Transverse colon (tissue), 4 donors: ENCODE results near the gene CMBL. TPM values are rescaled to one million over a fixed set of nuclear protein-coding genes. Genes with fewer than 3 reads are reported as not detected.

ENCODE experiments used
- DNase-seq: peaks from one replicate; pipeline ENCODE4 v3.0.0-alpha.2; 2019
- H3K27ac ChIP-seq, 4 donors: fragments of 200-600 bp; sonication (generic); 2 replicates each; pipeline ENCODE4 v1.5.1; 2016 to 2018; ENCODE audit warnings: inconsistent platforms in 4 of 4
- H3K27me3 ChIP-seq: fragments of 200-600 bp; sonication (generic); 2 replicates; pipeline ENCODE4 v1.5.1; 2017; ENCODE audit warnings: inconsistent platforms
- H3K36me3 ChIP-seq, 4 donors: fragments of 200-600 bp; sonication (generic); 2 replicates each; pipeline ENCODE4 v1.5.1; 2017 to 2019; ENCODE audit warnings: inconsistent platforms in 4 of 4
- H3K4me1 ChIP-seq, 4 donors: fragments of 200-600 bp; sonication (generic); 2 replicates each; pipeline ENCODE4 v1.5.1; 2017 to 2020; ENCODE audit warnings: inconsistent platforms in 4 of 4
- H3K4me3 ChIP-seq, 4 donors: fragments of 200-600 bp; sonication (generic); 1 replicate in 1 of 4; 2 replicates in 3 of 4; pipeline versions ENCODE4 v1.5.1 to v1.6.1; 2017 to 2019; ENCODE audit warnings: inconsistent platforms in 4 of 4
- H3K9me3 ChIP-seq, 2 donors: fragments of 200-600 bp; sonication (generic); 2 replicates each; pipeline ENCODE4 v1.5.1; 2017 to 2019; ENCODE audit warnings: inconsistent platforms in 2 of 2
- CTCF ChIP-seq, 5 experiments: fragments of 200-600 bp in 3 of 5; fragments of 450-650 bp in 2 of 5; sonication (generic) in 3 of 5; IDR thresholded peaks; 1 replicate in 2 of 5; 2 replicates in 3 of 5; pipeline ENCODE4 v1.5.1; 2016 to 2017; ENCODE audit warnings: antibody characterized with exemption in 5 of 5, inconsistent platforms in 3 of 5, mild to moderate bottlenecking in 2 of 5, moderate library complexity in 1 of 5
- EP300 ChIP-seq: sonication (generic); formaldehyde crosslinking; IDR thresholded peaks from one replicate; pipeline ENCODE4 v1.6.1; 2017; ENCODE audit warnings: antibody characterized with exemption, low read depth
- POLR2A ChIP-seq: fragments of 450-650 bp; IDR thresholded peaks from one replicate; pipeline ENCODE4 v1.6.1; 2016; ENCODE audit warnings: antibody characterized with exemption, mild to moderate bottlenecking, moderate library complexity
- POLR2AphosphoS5 ChIP-seq, 3 donors: sonication (generic); formaldehyde crosslinking; IDR thresholded peaks; one replicate each; pipeline ENCODE4 v1.6.1; 2016; ENCODE audit warnings: antibody characterized with exemption in 3 of 3
- WGBS, 2 donors: methylation state at CpG; one replicate each; pipeline ENCODE4 v1.1.5; 2018; ENCODE audit warnings: low coverage in 1 of 2; 5-methylcytosine and 5-hydroxymethylcytosine counted together
- in situ Hi-C, 4 donors: fragments of 200-750 bp; cut with MboI; loops; one replicate each; pipeline versions ENCODE4 v1.15.0 to v1.15.1; 2017; ENCODE audit warnings: low sequenced_read_pairs in 3 of 4, low pct_ligation_motif_present in 1 of 4, low pct_unique_long_range_greater_than_20kb in 1 of 4
- intact Hi-C: fragments of 100-400 bp; cut with DNase I; formaldehyde crosslinking; loops from one replicate; pipeline ENCODE4 v1.15.1; 2023; ENCODE audit warnings: low total_unique reads
- total RNA-seq, 4 donors: library from RNA; depleted of rRNA; stranded (reverse); fragments of >200 nt; gene quantifications; one replicate each; pipeline ENCODE4 v1.1.0, GENCODE V29; 2016

CMBL gene
- total RNA-seq, 4 donors from 2014 or later, result 36.6 to 87.6 (median 60.9) TPM

GRCh38 chr5:10308844-10309243 is 1.1 kb upstream of the CMBL start:
- Histone ChIP-seq H3K27me3 (no peaks in the 10 kb centered on the region), H3K9me3 (no peaks in the 10 kb centered on the region), H3K36me3 (no peaks in the 10 kb centered on the region), H3K4me3 (no peak overlapping the region), H3K27ac (peak overlapping the region in 3 of 4 donors; percentile 81 to 89 (median 88)), H3K4me1 (peaks cover 0 to 39% (median 26%) of the 10 kb centered on the region in 4 donors)
- WGBS, 2 donors, result 79 to 86% methylated on average over 4 to 6 of the region's 6 CpGs
- intact Hi-C loops (loop anchor here (1.0 kb wide), 1 partner anchor 19 kb away; no protein-coding TSS in a partner anchor), in situ Hi-C loops (no loop called here)
- TF ChIP-seq EP300, result no peak
- TF ChIP-seq POLR2AphosphoS5 (IDR thresholded peaks at IDR 0.05), result no peak
- DNase-seq, result no peak

- H3K9me3 ChIP-seq, result no peaks in the 10 kb centered on the region
- no peaks in the 10 kb centered on the region for H3K27me3 ChIP-seq
- DNase-seq, result no peak
- peaks cover 8 to 58% (median 41%) of the 10 kb centered on the region in 4 donors for H3K4me1 ChIP-seq
- intact Hi-C loops (no loop called here), in situ Hi-C loops (no loop called here)
- 62% methylated on average over 8 of the region's 8 CpGs; no CpG with 5 or more reads in 1 of the 2 donors for WGBS, 2 donors
- TF ChIP-seq CTCF (IDR thresholded peaks at IDR 0.05) (no peak), POLR2AphosphoS5 (IDR thresholded peaks at IDR 0.05) (no peak), POLR2A (no peak), EP300 (no peak)
- no peaks in the 10 kb centered on the region for H3K36me3 ChIP-seq
- peak overlapping the region in 3 of 4 donors; percentile 37 to 63 (median 49) for H3K4me3 ChIP-seq
- H3K27ac ChIP-seq, result peak overlapping the region; percentile 81 to 89 (median 88)
Observed at GRCh38 chr5:10306806-10307205, 896 bp downstream of the CMBL start.

GRCh38 chr5:10306114-10306513 is 1.6 kb downstream of the CMBL start:
- Histone ChIP-seq H3K27ac (peak overlapping the region; percentile 81 to 89 (median 88)), H3K4me3 (peak overlapping the region in 3 of 4 donors; percentile 37 to 63 (median 49)), H3K27me3 (no peaks in the 10 kb centered on the region), H3K9me3 (no peaks in the 10 kb centered on the region), H3K36me3 (no peaks in the 10 kb centered on the region), H3K4me1 (peaks cover 8 to 59% (median 42%) of the 10 kb centered on the region in 4 donors)
- in situ Hi-C loops, result no loop called here
- 42 to 60% methylated on average over 5 of the region's 5 CpGs for WGBS, 2 donors
- peak; percentile 30 for DNase-seq
- TF ChIP-seq POLR2AphosphoS5 (IDR thresholded peaks at IDR 0.05) (peak; percentile 23 to 80 (median 65)), CTCF (IDR thresholded peaks at IDR 0.05) (no peak), EP300 (no peak), POLR2A (peak; percentile 74)
- intact Hi-C loops, result no loop called here

GRCh38 chr5:10304932-10305331 is 2.8 kb downstream of the CMBL start:
- no peaks in the 10 kb centered on the region for H3K36me3 ChIP-seq
- TF ChIP-seq EP300 (no peak), CTCF (IDR thresholded peaks at IDR 0.05) (peak in 1 of 5 experiments; percentile 22)
- no peak overlapping the region for H3K4me3 ChIP-seq
- no peaks in the 10 kb centered on the region for H3K27me3 ChIP-seq
- in situ Hi-C loops (no loop called here), intact Hi-C loops (no loop called here)
- H3K4me1 ChIP-seq, result peaks cover 8 to 62% (median 46%) of the 10 kb centered on the region in 4 donors
- H3K27ac ChIP-seq, result peak overlapping the region; percentile 81 to 89 (median 88)
- H3K9me3 ChIP-seq, result no peaks in the 10 kb centered on the region
- no peak for DNase-seq
- 79% methylated on average over 5 of the region's 5 CpGs; no CpG with 5 or more reads in 1 of the 2 donors for WGBS, 2 donors

- peaks cover 8 to 60% (median 46%) of the 10 kb centered on the region in 4 donors for H3K4me1 ChIP-seq
Observed at GRCh38 chr5:10303699-10304170, 4.0 kb downstream of the CMBL start.

More at GRCh38 chr5:10303699-10304170, 4.0 kb downstream of the CMBL start:
- Histone ChIP-seq H3K36me3 (no peaks in the 10 kb centered on the region), H3K9me3 (no peaks in the 10 kb centered on the region), H3K4me3 (no peak overlapping the region), H3K27me3 (no peaks in the 10 kb centered on the region), H3K27ac (peak overlapping the region; percentile 81 to 89 (median 86))
- intact Hi-C loops, result no loop called here
- TF ChIP-seq CTCF (IDR thresholded peaks at IDR 0.05) (no peak), POLR2A (no peak)
- no peak for DNase-seq
- 25 to 84% methylated on average over 2 to 5 of the region's 5 CpGs for WGBS, 2 donors
- in situ Hi-C loops, result no loop called here
